ENCODE results near the gene ITGA1.
"Not testable (repeated sequence)": the region's sequence is repeated elsewhere in the genome, so short reads cannot be mapped to it uniquely, and the experiment has no call there.

The ITGA1 gene

DNA sequence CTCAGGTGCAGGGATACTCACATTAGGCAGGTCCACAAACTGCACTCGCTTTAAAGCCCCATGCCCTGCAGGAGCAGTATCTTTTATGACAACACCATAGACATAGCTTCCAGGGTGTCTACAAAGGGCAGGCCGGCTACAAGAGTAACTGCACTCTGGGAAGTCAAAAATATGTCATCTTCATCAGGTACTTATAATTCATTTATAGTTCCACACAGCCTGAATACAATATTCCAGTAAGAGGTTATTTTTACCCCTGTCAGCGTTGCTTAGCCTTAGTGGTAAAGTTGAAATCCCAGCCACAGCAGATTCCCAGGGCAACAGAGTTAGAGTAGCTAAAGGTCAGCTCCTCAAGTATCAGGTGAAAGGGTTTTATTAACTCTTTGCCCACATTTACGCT is 119.1 kb downstream of the ITGA1 start:
- DNase-seq = no peak

DNA sequence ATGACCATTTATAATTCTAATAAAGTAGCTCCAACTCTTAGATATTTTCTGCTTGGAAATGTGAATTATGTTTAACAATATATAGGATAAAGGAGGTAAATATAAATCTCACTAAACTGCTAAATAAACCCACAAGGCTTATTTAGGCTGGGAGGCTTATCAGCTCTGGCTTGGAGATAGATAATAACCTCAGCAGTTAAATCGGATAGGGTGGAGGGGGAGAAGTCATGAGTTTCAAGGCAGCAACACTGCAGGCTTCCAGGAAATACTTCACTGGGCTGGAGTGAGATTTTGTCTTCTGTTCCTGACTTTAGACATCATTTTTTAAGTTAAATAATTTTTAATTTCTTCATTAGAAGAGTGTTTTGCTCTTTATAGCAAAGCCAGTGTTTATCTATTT is 121.5 kb downstream of the ITGA1 start:
- no peak for DNase-seq

DNA sequence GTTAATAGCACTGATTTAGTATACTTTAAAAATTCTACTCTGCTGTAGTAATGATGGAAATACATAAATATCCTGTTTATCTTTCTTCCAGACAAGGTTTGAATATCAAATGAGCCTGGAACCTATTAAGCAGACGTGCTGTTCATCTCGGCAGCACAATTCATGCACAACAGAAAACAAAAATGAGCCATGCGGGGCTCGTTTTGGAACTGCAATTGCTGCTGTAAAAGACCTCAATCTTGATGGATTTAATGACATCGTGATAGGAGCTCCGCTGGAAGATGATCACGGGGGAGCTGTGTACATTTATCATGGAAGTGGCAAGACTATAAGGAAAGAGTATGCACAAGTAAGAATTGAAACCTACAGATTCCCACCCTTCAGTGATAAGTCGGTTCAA is 122.4 kb downstream of the ITGA1 start:
- no peak for DNase-seq

GRCh38 chr5:52915176-52915875 is 127.6 kb downstream of the ITGA1 start:
- peak; percentile 75 for DNase-seq

DNA sequence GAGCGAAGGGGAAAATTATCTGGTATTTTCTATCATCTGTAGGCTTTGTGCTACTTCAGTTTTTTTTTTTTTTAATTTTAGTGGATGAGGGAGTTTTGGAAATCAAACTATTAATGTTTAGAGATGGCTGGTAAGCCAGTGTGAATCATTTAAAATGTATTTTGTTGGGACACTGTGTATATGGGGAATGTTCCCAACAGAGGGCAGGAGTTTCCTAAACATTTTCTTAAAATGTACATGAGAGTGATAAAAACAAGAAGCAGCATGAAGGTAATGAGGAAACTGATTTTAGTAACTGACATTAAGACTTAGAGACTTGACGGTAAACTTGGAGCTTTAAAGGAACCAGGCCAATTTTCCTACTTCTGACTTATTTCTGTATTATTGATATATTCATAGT is 133.2 kb downstream of the ITGA1 start:
- DNase-seq = no peak

DNA sequence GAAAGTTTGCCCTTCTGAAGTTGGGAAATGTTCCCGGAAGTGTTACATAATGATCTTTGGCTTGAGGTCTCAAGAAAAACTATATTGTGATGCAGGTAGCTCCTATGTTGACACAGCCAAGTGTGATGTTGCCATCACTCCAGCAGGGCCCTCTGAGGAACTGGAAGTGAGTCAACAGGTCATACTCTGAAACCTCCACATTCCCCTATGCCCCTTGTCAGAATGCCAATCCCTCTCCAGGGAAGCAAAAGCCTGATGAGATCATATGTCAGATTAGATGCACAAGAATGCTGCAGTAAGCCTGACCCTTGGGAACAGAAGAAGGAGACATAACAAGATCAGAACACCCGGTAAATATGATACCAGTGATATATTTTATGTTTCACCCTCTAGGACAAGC is 134.7 kb downstream of the ITGA1 start:
- DNase-seq = no peak

DNA sequence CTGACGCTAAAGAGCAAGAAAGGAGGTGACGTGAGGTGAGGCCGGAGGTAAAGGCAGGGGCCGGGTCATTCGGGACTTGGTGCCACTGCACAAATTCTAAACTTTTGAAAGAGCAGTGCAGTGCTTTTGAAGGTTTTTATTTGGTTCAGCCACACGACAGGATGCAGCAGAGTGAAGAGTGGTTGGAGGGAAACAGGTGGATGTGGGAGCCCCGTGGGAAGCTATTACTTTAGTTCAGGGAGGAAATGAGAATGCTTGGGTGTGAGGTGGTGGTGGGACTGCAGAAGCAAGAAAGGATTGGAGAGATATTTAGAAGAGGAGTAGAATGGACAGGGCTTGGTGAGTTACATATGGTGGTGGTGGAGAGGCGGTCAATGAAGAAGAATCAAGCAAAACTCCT is 136.7 kb downstream of the ITGA1 start:
- DNase-seq = no peak

DNA sequence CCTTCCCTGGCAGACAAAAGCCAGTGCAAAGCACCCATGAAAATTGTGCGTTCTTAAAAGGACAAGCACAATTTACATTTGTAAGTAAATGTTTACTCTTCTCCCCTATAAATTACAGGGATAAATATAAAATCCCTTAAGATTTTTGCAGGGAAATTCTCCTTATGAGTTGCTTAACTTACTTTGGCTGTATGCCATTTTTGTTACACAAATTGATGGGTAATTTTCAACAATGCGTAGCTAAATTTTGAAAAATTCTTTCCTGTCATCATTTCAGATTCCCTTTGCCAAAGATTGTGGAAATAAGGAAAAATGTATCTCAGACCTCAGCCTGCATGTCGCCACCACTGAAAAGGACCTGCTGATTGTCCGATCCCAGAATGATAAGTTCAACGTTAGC is 137.3 kb downstream of the ITGA1 start:
- no peak for DNase-seq

DNA sequence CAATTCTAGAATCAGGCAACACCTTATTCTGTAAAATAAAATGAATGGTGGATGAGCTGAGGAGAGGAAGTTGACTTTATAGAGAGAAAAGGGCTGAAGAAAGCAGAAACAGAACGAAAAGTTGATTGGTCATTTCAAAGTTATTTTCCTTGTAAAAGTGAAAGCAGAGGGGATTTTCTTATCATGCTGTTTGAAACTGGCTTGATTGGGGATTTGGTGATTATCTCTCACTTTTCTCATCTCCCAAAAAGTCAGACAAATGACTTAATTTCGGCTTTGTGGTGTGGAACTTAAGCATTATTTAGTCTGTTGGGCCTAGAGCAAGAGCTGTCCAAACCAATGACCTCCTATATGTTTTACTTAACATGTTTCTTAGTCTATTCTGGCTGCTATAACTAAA is 141.0 kb downstream of the ITGA1 start:
- DNase-seq = no peak

- no peak for DNase-seq
These were observed 150.5 kb downstream of the ITGA1 start for GRCh38 chr5:52938226-52938625.

- DNase-seq = no peak
These were observed 155.6 kb downstream of the ITGA1 start for GRCh38 chr5:52943285-52943684.

GRCh38 chr5:52943808-52944207 is 156.1 kb downstream of the ITGA1 start:
- no peak for DNase-seq

DNA sequence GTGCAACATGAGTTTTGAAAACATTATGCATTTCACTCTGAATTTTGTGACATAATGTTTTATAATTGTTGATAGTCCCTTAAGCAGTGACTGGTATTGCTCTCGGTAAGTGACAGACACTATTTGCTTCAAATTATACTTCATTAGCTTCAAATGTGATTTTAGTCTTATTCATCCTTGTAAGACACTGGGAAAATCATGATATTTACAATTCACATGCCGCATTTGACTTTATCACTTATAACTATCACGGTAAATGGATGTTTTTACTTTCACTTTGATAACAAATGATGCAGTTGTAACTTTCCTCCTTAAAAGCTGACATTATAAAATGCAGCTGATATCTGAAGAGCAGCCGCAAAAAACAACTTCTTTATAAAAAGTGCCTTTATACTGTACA is 157.3 kb downstream of the ITGA1 start:
- no peak for DNase-seq

DNA sequence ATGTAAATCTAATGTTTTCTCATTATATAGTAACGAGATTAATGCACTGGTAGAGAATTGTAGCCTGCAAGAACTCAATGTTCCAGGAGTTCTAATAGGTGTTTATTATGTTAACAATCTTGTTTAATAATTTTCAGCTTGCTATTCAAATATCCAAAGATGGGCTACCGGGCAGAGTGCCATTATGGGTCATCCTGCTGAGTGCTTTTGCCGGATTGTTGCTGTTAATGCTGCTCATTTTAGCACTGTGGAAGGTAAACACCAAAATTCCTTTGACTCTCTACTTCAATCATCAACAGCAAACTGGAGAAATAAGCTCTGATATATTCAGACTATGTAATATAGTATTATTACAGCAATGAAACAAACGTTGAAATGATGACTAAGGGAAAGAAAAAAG is 159.5 kb downstream of the ITGA1 start:
- DNase-seq = no peak

- DNase-seq = no peak
These were observed 160.1 kb downstream of the ITGA1 start for GRCh38 chr5:52947851-52948250.

DNA sequence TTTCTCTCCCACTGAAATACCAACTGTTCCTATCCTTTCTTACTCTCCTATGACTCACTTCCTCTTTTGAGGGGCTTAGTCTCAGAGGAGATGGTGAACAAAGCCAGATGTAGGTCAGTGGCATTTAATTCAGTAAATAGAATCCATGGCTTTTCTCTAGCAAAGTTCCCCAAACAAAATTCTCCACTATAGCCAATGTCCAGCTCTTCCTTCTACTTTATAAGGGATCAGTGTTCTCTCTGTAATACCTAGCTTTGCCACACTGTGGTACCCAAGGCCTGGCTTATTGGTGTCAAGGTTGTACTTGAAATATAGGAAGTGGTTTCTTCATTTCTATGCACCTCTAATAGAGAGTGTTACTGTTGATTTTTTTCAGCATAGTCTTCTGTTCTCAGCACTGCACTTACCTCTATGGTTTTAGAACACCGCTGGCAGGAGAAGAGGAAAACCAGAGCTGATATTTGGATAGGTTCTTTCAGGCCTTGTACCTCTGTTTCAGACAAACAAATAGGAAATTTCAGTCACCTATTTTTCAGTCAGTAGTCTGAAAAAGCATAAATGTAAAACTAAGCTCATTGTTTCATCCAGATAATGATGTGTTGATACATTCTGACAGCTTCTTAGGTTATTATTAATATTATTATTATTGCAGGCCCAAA is 160.8 kb downstream of the ITGA1 start:
- DNase-seq = peak; percentile 32

GRCh38 chr5:52950686-52951085 is 163.0 kb downstream of the ITGA1 start:
- no peak for DNase-seq

DNA sequence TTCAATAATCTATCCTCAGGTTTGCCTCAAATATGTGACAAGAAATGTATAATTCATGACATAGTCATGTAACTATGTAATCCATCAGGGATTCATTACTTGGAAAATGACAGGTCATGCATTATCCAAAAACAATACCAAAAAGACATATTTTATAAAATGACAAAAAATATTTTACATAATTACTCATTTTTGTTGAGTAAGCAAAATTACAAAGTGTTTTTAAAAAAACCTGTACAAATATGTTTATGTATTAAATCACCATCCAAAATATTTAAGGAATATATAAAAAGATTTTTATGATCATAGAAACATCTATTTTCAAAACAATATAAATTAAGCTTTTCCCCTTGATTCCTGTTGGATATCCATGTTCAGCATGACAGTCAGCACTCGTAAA is 164.8 kb downstream of the ITGA1 start:
- DNase-seq = no peak

GRCh38 chr5:52956014-52956413 is 168.3 kb downstream of the ITGA1 start:
- DNase-seq = no peak

- DNase-seq = no peak
These were observed 169.4 kb downstream of the ITGA1 start for GRCh38 chr5:52956915-52957747.

DNA sequence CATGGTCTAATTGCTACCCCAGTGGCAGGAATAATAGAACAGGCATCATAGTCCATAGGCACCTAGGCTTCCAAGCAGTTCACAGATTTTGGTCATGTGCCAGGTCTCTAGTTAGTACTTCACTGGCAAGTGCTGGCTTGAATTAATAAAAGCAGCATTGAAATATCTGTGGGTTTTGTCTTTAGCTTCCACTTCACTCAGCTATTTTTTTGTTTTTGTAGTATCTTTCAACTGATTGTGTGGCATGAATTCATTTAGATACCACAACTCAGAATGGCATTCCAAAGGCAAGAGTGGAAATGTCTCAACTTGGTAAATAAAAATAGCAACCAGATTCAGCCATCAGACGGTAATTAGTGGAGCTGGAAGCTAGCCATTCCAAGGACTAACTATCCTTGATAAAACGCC is 173.6 kb downstream of the ITGA1 start:
- no peak for DNase-seq

DNA sequence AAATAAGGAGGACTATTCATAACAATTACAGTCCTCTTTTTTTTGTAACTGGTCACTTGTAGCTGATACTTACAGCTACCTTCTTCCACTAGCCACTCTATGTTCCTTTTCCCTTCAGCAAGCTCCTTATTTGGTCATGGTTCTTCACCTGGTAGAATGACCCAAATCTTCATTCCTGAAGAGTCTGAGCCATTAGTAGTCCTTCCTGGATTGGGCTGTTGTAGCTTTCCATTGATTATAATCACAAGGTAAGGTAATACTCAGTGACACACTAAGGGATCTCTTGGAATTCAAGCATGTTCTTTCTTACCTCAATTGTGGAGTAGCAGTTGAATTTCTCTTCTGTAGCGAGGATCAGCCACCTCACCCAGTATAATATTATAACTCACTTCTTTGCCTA is 175.9 kb downstream of the ITGA1 start:
- no peak for DNase-seq

- DNase-seq = no peak
These were observed 176.4 kb downstream of the ITGA1 start for GRCh38 chr5:52964138-52964537.

GRCh38 chr5:52976157-52976556 is 188.4 kb downstream of the ITGA1 start:
- not testable (repeated sequence) for DNase-seq

All from NCI-H1092 treated with DMSO at 0.1 percent for 48 hours (cell line).